GM18868 (cell line): ENCODE measurements around the gene RHEBL1.
A peak's percentile ranks its signal among the peaks of the same experiment; 100 is the strongest.

ENCODE experiments used
- ATAC-seq: cut with Tn5 transposase; IDR thresholded peaks from one replicate; pipeline ENCODE4 v1.9.1; 2021; ENCODE audit warnings: mild to moderate bottlenecking, moderate library complexity; ENCODE audit not compliant: unreplicated experiment

The RHEBL1 gene

DNA sequence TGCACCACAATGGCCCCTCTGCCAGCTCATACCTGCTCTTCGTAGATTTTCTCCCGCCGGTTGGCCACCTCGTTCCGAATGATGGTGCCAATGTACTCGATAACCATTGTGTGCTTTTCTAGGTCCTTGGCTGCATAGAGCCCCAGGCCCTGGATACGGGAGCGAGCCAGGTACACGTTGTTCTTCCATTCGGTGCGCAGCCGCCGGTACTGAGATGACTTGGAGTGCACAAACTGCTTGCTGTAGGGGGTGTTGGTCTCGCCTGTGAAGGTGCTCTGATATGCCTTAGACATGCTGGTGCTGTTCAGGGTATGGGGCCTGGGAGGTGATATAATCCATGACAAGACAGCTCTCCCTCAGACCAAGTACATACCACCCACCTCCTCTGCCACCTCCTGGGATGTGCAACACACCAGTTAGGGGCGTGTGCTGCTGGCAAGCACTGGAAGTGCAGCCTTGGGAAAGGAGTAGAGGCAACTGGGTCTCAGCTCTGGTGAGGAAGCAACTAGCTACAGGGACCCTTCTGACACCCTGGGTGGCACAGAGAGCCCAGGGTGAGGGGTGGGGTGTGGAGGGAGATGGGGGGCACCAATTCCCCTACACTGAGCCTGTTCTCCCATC, 47.1 kb downstream of the RHEBL1 start:
- no peak for ATAC-seq

DNA sequence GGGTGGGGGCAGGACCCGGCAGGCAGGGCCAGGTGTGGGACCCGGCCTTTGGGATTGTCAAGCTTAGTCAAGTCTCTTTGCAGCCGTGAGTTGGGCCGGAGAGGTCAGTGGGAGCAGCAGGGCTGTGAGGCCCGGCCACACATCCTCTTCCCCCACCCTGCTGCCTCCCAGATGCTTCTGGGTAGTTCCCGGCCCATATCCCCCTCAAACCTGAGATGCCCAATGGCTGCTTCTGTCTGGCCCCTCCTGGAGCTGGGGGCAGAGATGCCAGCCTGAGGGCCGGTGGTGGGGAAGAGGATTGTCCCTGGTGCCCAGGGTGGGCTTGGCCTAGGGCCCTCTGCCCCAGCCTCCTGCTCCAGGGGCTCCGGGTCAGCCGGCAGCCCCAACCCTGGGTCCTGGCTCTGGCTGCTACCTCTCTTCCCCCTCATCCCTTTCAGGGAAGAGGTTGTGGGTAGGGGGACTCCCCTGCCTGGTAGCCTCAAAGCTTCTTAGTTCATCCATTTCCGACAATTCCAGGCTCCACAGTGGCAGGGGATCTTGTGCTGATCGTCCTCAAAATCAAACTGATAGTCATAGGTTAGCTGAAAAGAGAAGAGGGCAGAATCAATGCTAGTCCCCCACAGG, 48.4 kb downstream of the RHEBL1 start:
- ATAC-seq, result no peak

DNA sequence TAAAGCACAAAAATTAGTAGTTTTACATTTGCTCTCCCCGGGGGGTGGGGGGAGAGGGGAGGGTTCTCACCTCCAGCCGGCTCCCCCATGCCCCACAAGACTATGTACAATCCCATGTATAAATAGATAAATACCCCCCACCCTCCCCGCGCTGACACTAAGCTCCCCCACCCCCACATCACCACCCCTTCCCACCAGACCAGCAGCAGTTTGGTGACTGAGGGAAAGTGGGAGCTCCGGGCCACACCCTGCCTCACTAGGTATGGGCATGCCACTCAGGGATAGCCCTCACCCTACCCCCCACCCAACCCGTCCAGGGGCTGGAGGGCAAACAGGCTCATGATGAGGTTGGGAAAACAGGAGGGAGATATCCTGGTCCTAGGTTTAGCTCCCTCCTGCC, 49.3 kb downstream of the RHEBL1 start:
- ATAC-seq, result no peak

DNA sequence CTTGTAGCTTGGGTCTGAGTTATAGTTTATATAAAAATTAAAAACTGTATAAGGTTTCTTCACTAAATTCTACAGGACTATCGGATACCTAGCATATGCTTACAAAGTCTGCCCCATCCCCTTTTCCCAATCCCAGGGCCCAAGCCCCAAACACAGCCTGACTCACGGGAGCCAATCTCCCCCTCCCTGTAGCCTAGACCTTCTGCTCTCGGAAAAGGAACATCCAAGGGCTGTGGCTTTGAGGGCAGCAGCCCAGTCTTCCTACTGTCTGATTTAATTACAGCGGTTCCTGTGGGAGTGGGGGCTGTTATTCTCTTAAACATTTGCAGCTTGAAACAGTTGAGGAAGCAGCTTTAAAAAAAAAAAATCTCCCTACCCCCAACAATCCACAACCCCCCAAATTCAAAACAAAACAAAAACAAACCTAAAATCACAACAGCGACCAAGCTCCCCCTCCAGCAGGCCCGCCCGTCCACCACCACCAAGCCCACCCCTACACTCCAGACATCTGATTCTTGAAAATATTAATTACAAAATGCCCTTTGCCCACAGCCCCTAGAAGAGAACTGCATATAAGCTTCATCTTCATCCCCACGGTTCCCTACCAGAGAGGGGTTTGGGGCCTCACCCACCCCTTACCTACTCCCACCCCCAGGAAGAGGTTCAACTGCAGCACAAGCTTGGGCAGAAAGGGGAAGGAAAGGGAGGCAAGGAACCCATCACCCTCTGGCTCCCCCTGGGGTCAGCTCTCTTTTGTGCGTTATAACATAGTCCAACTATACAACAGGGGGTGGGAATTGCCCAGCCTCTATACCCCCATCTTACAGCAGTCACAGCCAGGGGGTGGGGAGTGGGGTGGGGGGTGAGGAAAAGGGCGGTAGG, 50.1 kb downstream of the RHEBL1 start:
- no peak for ATAC-seq

DNA sequence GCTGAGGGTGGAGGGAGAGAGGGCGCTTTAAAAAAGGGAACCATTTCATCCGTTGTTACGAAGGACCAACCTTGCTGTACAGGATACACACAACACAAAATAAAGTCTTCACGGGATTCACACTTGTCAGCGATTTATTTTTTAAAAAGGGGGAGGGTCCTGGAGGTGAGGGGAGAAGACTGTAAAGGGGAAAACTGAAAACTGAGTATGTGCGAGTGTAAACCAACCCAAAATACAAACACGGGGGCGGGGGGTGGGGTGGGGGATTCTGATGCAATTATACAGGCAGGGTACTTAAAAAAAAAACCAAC, 50.7 kb downstream of the RHEBL1 start:
- peak; percentile 16 for ATAC-seq

DNA sequence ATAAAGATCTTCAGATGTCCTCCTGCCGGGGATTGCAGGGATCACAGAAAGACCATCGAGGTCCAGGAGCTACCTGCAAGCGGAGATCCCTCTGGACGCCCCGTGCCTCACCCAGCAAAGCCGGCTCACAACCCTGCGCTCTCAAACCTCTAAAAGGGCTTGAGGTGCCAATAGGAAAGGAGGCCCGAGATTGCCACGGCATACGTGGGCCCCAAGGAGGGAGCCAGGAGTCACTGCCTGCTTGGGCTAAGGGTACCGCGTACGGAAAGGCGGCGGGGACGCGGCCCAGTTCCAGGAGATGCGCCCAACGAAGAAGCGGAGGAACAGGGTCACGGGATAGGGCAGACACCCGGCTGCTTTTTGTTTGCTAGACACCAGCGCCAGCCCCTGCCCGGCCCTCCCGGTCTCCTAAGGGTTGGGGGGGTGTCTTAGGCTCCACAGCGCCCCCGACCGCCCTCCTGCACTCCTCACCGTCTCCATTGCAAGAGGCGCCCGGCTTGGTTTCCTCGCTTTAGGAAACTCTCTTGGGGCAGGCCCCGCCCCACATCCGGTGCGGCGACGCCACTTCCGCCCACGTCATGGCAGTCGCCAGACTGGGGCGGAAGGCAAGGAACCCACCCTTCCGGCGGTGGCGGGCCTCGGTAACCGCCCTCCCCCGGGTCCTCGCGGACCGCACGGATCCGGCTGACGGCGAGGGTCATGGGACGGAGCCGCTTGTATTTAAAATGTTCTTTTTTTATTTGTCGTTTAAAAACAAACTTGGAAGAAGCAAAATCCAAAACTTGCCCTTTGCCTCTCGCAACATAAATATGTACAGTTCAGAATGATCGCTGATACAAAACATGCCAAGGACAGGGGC, 51.3 kb downstream of the RHEBL1 start, which contains the start of gene PRKAG1:
PRKAG1 (minus strand) TSS at position 516 of the 859 bp plus-strand sequence; CDS start at position 480, 36 bp downstream.
- ATAC-seq, result peak; percentile 91

DNA sequence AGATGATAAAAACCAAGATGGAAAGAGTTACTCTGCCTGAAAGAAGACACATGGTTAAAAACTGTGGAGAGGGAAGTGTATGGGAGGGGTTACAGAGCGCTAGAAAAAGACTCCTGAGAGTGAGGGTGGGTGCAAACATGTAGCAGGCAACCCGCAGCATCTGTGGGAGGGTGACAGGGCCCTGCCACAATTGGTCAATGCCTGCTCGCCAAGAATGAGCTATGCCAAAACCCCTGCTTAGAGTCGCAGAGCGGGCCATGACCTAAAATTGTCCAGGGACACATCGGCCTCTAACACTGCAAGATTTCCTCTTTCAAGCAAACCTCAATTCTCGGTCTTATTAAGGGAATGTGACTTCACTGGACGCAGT, 51.9 kb downstream of the RHEBL1 start:
- ATAC-seq, result no peak

DNA sequence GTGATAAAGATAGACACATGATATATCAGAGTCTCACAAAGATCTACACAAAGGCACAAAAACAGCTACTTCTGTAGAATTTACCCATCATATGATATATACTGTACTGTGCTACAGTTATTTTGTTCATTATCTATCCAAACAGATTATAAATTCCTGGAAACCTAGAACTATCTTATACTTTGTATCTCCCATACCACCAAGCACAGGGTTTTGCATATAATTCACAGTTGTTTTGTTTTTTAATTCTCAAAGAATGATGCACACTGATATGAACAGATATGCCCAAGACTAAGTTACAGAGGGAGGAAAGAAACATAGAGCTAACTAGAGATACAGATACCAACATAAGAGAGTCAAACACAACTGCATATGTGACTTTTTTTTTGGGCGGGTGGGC, 54.6 kb downstream of the RHEBL1 start:
- no peak for ATAC-seq
